HEK293 (cell line): ENCODE data around the gene LIPA.

ENCODE experiments used
- CTCF ChIA-PET: fragments of 350-600 bp; formaldehyde crosslinking; extraction: SDS; loops from one replicate; lab custom pipeline; 2021; ENCODE audit warnings: antibody characterized with exemption; lab: Yijun Ruan, JAX
- POLR2A ChIA-PET: fragments of 300-600 bp; formaldehyde crosslinking; extraction: SDS; loops from one replicate; lab custom pipeline; 2020; ENCODE audit warnings: antibody characterized with exemption, inconsistent platforms; lab: Yijun Ruan, JAX
- H3K27ac ChIP-seq: fragments of 200-500 bp; sonication (Bioruptor generic); 2 replicates; pipeline ENCODE4 v1.5.1; 2014; ENCODE audit warnings: low read depth, low read length, control low read depth, inconsistent platforms; ENCODE audit errors: extremely low read depth
- H3K36me3 ChIP-seq, 2 experiments: fragments of 200-500 bp in 1 of 2; sonication (Bioruptor generic) in 1 of 2; 1 replicate in 1 of 2; 2 replicates in 1 of 2; pipeline ENCODE4 v1.5.1; 2014 to 2017; ENCODE audit warnings: inconsistent platforms in 2 of 2, low read length in 2 of 2; ENCODE audit not compliant: control insufficient read depth in 2 of 2, insufficient read depth in 1 of 2
- H3K4me1 ChIP-seq: fragments of 200-500 bp; sonication (Bioruptor generic); 2 replicates; pipeline ENCODE4 v1.5.1; 2014; ENCODE audit warnings: mild to moderate bottlenecking, low read length, inconsistent platforms; ENCODE audit not compliant: control insufficient read depth, insufficient read depth
- H3K4me3 ChIP-seq: 2 replicates; pipeline ENCODE4 v1.5.1; 2011; ENCODE audit warnings: low read depth, mild to moderate bottlenecking, control low read depth, low read length, moderate library complexity
- H3K9me3 ChIP-seq: fragments of 200-500 bp; sonication (Bioruptor generic); 2 replicates; pipeline ENCODE4 v1.5.1; 2014; ENCODE audit warnings: low read depth, low read length, inconsistent platforms; ENCODE audit not compliant: control insufficient read depth, insufficient read depth
- HOXD13 ChIP-seq: sonication (generic); formaldehyde crosslinking; IDR thresholded peaks from 2 replicates; pipeline ENCODE4 v1.8.0; 2022; ENCODE audit warnings: missing genetic modification reagents, borderline replicate concordance
- KLF7 ChIP-seq: fragments of 450-650 bp; formaldehyde crosslinking; IDR thresholded peaks from 2 replicates; pipeline ENCODE4 v1.5.1; 2016; ENCODE audit warnings: missing biosample characterization, missing genetic modification characterization, borderline replicate concordance
- ZBTB1 ChIP-seq: fragments of 450-650 bp; formaldehyde crosslinking; IDR thresholded peaks from 2 replicates; pipeline ENCODE4 v1.5.1; 2016; ENCODE audit warnings: missing biosample characterization, missing genetic modification characterization
- ZIC2 ChIP-seq: fragments of 450-650 bp; formaldehyde crosslinking; IDR thresholded peaks from 2 replicates; pipeline ENCODE4 v1.5.1; 2016; ENCODE audit warnings: missing biosample characterization, missing genetic modification characterization
- ZNF146 ChIP-seq: fragments of 450-650 bp; formaldehyde crosslinking; IDR thresholded peaks from 2 replicates; pipeline ENCODE4 v1.5.1; 2016; ENCODE audit warnings: missing biosample characterization, missing genetic modification characterization
- ZNF48 ChIP-seq: fragments of 450-650 bp; formaldehyde crosslinking; IDR thresholded peaks from 2 replicates; pipeline ENCODE4 v1.5.1; 2016; ENCODE audit warnings: missing biosample characterization, missing genetic modification characterization
- ZNF560 ChIP-seq: fragments of 450-650 bp; formaldehyde crosslinking; IDR thresholded peaks from 2 replicates; pipeline ENCODE4 v1.5.1; 2017; ENCODE audit warnings: missing biosample characterization, missing genetic modification characterization, borderline replicate concordance
- ZNF610 ChIP-seq: fragments of 450-650 bp; formaldehyde crosslinking; IDR thresholded peaks from 2 replicates; pipeline ENCODE4 v1.5.1; 2016; ENCODE audit warnings: missing biosample characterization, missing genetic modification characterization, borderline replicate concordance
- ZNF677 ChIP-seq: fragments of 450-650 bp; IDR thresholded peaks from 2 replicates; pipeline ENCODE4 v1.5.0; 2018; ENCODE audit warnings: missing biosample characterization, mild to moderate bottlenecking, missing genetic modification characterization, moderate library complexity
- ZNF701 ChIP-seq: fragments of 450-650 bp; formaldehyde crosslinking; IDR thresholded peaks from 2 replicates; pipeline ENCODE4 v1.5.1; 2016; ENCODE audit warnings: missing biosample characterization, missing genetic modification characterization
- ZNF707 ChIP-seq: fragments of 450-650 bp; formaldehyde crosslinking; IDR thresholded peaks from 2 replicates; pipeline ENCODE4 v1.5.1; 2016; ENCODE audit warnings: missing biosample characterization, missing genetic modification characterization
- ZNF792 ChIP-seq: fragments of 450-650 bp; formaldehyde crosslinking; IDR thresholded peaks from 2 replicates; pipeline ENCODE4 v1.5.1; 2016; ENCODE audit warnings: missing biosample characterization, missing genetic modification characterization
- TF ChIP-seq, protein P1 (sequence below): fragments of 450-650 bp; formaldehyde crosslinking; IDR thresholded peaks from 2 replicates; pipeline ENCODE4 v1.5.1; 2017; ENCODE audit warnings: missing biosample characterization, missing genetic modification characterization
- TF ChIP-seq, protein P2 (sequence below): fragments of 450-650 bp; formaldehyde crosslinking; conservative IDR thresholded peaks from 2 replicates; pipeline ENCODE4 v1.5.1; 2016; ENCODE audit warnings: low read depth, missing biosample characterization, missing genetic modification characterization
- TF ChIP-seq, protein P3 (sequence below): fragments of 450-650 bp; formaldehyde crosslinking; IDR thresholded peaks from 2 replicates; pipeline ENCODE4 v1.5.1; 2016; ENCODE audit warnings: missing biosample characterization, missing genetic modification characterization
- TF ChIP-seq, protein P4 (sequence below): fragments of 450-650 bp; formaldehyde crosslinking; IDR thresholded peaks from 2 replicates; pipeline ENCODE4 v1.5.1; 2016; ENCODE audit warnings: missing biosample characterization, missing genetic modification characterization, borderline replicate concordance

LIPA gene

DNA sequence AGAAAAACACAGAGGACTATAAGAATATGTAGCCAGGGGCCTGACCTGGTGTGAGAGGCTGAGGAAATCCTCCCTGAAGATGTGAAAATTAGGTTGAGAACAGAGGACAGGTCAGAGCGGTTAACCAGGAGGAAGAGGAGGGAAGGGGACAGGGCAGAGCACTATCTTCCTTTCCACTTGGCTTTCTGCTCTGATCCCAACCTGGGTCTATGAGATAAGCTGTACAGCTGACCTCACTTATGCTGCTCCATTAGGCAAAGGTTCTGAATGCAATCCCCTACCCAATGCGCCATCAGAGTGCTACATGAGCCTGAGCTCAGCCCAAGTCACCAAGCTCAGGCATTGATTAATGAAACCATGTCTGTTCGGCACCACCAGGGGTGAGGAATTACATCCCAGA lies 10.5 kb downstream of the LIPA start (continued):
- TF ChIP-seq KLF7 (tag by site-specific recombination) (no peak), ZNF146 (no peak), ZNF677 (no peak), ZNF610 (tag by site-specific recombination) (no peak), ZBTB1 (tag by site-specific recombination) (no peak), ZNF560 (tag by site-specific recombination) (no peak), ZNF707 (tag by site-specific recombination) (no peak)
- TF ChIP-seq, protein P1, sequence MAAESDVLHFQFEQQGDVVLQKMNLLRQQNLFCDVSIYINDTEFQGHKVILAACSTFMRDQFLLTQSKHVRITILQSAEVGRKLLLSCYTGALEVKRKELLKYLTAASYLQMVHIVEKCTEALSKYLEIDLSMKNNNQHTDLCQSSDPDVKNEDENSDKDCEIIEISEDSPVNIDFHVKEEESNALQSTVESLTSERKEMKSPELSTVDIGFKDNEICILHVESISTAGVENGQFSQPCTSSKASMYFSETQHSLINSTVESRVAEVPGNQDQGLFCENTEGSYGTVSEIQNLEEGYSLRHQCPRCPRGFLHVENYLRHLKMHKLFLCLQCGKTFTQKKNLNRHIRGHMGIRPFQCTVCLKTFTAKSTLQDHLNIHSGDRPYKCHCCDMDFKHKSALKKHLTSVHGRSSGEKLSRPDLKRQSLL (tag by site-specific recombination): no peak
- TF ChIP-seq, protein P2, sequence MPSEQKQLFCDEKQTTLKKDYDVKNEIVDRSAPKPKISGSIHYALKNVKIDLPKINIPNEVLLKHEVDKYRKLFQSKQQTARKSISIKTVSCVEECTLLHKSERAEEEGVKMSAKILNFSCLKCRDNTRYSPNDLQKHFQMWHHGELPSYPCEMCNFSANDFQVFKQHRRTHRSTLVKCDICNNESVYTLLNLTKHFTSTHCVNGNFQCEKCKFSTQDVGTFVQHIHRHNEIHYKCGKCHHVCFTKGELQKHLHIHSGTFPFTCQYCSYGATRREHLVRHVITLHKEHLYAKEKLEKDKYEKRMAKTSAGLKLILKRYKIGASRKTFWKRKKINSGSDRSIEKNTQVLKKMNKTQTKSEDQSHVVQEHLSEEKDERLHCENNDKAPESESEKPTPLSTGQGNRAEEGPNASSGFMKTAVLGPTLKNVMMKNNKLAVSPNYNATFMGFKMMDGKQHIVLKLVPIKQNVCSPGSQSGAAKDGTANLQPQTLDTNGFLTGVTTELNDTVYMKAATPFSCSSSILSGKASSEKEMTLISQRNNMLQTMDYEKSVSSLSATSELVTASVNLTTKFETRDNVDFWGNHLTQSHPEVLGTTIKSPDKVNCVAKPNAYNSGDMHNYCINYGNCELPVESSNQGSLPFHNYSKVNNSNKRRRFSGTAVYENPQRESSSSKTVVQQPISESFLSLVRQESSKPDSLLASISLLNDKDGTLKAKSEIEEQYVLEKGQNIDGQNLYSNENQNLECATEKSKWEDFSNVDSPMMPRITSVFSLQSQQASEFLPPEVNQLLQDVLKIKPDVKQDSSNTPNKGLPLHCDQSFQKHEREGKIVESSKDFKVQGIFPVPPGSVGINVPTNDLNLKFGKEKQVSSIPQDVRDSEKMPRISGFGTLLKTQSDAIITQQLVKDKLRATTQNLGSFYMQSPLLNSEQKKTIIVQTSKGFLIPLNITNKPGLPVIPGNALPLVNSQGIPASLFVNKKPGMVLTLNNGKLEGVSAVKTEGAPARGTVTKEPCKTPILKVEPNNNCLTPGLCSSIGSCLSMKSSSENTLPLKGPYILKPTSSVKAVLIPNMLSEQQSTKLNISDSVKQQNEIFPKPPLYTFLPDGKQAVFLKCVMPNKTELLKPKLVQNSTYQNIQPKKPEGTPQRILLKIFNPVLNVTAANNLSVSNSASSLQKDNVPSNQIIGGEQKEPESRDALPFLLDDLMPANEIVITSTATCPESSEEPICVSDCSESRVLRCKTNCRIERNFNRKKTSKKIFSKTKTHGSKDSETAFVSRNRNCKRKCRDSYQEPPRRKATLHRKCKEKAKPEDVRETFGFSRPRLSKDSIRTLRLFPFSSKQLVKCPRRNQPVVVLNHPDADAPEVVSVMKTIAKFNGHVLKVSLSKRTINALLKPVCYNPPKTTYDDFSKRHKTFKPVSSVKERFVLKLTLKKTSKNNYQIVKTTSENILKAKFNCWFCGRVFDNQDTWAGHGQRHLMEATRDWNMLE (tag by site-specific recombination): no peak

DNA sequence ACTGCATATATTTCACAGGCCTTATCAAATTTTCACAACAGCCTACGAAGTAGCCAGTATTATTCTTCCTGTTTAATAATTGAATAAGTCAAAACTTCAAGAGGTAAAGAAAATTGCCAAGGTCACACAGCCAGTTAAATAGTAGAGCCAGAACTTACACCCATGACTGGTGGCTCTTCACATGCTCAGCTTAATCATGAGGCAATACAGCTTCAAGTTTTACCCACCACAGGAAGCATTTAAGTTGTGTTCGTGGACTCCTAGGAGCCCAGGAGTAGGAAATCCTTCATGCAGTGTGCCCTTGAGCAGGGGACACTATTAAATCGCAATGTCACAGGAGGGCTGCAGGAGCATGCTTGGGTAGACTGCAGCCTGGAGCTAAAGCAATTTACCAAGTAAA lies 11.1 kb downstream of the LIPA start:
- ChIA-PET CTCF (no interaction called here), POLR2A (no interaction called here)
- TF ChIP-seq, protein P3, sequence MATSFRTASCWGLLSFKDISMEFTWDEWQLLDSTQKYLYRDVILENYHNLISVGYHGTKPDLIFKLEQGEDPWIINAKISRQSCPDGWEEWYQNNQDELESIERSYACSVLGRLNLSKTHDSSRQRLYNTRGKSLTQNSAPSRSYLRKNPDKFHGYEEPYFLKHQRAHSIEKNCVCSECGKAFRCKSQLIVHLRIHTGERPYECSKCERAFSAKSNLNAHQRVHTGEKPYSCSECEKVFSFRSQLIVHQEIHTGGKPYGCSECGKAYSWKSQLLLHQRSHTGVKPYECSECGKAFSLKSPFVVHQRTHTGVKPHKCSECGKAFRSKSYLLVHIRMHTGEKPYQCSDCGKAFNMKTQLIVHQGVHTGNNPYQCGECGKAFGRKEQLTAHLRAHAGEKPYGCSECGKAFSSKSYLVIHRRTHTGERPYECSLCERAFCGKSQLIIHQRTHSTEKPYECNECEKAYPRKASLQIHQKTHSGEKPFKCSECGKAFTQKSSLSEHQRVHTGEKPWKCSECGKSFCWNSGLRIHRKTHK: no peak
- TF ChIP-seq, protein P4, sequence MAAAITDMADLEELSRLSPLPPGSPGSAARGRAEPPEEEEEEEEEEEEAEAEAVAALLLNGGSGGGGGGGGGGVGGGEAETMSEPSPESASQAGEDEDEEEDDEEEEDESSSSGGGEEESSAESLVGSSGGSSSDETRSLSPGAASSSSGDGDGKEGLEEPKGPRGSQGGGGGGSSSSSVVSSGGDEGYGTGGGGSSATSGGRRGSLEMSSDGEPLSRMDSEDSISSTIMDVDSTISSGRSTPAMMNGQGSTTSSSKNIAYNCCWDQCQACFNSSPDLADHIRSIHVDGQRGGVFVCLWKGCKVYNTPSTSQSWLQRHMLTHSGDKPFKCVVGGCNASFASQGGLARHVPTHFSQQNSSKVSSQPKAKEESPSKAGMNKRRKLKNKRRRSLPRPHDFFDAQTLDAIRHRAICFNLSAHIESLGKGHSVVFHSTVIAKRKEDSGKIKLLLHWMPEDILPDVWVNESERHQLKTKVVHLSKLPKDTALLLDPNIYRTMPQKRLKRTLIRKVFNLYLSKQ (tag by site-specific recombination): no peak
- TF ChIP-seq HOXD13 (no peak), ZNF792 (no peak), ZNF48 (tag by site-specific recombination) (no peak), ZNF701 (tag by site-specific recombination) (no peak), ZIC2 (tag by site-specific recombination) (peak; percentile 36; the same call in 1 of the 2 replicates)

More for the DNA sequence above, 11.1 kb downstream of the LIPA start:
- Histone ChIP-seq H3K27ac (no peak overlapping the region), H3K36me3 (peaks cover 0 to 10% of the 10 kb centered on the region in 2 experiments; a peak in 1 of 3 replicates), H3K4me3 (no peak overlapping the region), H3K9me3 (no peaks in the 10 kb centered on the region), H3K4me1 (no peaks in the 10 kb centered on the region)
